ENCODE data around the gene PMVK. TPM values are rescaled to one million over a fixed set of nuclear protein-coding genes. Genes with fewer than 3 reads are reported as not detected.

Gene PMVK
- total RNA-seq, 1 experiment from 2014 or later = 26.8 TPM

- TF ChIP-seq, protein P1, sequence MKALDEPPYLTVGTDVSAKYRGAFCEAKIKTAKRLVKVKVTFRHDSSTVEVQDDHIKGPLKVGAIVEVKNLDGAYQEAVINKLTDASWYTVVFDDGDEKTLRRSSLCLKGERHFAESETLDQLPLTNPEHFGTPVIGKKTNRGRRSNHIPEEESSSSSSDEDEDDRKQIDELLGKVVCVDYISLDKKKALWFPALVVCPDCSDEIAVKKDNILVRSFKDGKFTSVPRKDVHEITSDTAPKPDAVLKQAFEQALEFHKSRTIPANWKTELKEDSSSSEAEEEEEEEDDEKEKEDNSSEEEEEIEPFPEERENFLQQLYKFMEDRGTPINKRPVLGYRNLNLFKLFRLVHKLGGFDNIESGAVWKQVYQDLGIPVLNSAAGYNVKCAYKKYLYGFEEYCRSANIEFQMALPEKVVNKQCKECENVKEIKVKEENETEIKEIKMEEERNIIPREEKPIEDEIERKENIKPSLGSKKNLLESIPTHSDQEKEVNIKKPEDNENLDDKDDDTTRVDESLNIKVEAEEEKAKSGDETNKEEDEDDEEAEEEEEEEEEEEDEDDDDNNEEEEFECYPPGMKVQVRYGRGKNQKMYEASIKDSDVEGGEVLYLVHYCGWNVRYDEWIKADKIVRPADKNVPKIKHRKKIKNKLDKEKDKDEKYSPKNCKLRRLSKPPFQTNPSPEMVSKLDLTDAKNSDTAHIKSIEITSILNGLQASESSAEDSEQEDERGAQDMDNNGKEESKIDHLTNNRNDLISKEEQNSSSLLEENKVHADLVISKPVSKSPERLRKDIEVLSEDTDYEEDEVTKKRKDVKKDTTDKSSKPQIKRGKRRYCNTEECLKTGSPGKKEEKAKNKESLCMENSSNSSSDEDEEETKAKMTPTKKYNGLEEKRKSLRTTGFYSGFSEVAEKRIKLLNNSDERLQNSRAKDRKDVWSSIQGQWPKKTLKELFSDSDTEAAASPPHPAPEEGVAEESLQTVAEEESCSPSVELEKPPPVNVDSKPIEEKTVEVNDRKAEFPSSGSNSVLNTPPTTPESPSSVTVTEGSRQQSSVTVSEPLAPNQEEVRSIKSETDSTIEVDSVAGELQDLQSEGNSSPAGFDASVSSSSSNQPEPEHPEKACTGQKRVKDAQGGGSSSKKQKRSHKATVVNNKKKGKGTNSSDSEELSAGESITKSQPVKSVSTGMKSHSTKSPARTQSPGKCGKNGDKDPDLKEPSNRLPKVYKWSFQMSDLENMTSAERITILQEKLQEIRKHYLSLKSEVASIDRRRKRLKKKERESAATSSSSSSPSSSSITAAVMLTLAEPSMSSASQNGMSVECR (CRISPR knock-in tag; IDR thresholded peaks at IDR 0.05; ENCODE audit: borderline replicate concordance) = no peak
- TF ChIP-seq OVOL2 (CRISPR knock-in tag; IDR thresholded peaks at IDR 0.05; ENCODE audit: borderline replicate concordance) = no peak
- TF ChIP-seq CBFB (CRISPR knock-in tag; IDR thresholded peaks at IDR 0.05; ENCODE audit: low read depth) = no peak
- TF ChIP-seq, protein P2, sequence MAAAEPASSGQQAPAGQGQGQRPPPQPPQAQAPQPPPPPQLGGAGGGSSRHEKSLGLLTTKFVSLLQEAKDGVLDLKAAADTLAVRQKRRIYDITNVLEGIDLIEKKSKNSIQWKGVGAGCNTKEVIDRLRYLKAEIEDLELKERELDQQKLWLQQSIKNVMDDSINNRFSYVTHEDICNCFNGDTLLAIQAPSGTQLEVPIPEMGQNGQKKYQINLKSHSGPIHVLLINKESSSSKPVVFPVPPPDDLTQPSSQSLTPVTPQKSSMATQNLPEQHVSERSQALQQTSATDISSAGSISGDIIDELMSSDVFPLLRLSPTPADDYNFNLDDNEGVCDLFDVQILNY (CRISPR knock-in tag; IDR thresholded peaks at IDR 0.05) = no peak
- no peak for TF ChIP-seq ZNF423 (CRISPR knock-in tag; IDR thresholded peaks at IDR 0.05)
- no peak for TF ChIP-seq FOXP1 (CRISPR knock-in tag; IDR thresholded peaks at IDR 0.05; ENCODE audit: borderline replicate concordance)
- no peak for TF ChIP-seq GTF2I (CRISPR knock-in tag; conservative IDR thresholded peaks at IDR 0.05)
- TF ChIP-seq KAT7 (CRISPR knock-in tag; IDR thresholded peaks at IDR 0.05; ENCODE audit: borderline replicate concordance) = no peak
These were observed 38.4 kb upstream of the PMVK start (continued) for GRCh38 chr1:154974808-154975408.

DNA sequence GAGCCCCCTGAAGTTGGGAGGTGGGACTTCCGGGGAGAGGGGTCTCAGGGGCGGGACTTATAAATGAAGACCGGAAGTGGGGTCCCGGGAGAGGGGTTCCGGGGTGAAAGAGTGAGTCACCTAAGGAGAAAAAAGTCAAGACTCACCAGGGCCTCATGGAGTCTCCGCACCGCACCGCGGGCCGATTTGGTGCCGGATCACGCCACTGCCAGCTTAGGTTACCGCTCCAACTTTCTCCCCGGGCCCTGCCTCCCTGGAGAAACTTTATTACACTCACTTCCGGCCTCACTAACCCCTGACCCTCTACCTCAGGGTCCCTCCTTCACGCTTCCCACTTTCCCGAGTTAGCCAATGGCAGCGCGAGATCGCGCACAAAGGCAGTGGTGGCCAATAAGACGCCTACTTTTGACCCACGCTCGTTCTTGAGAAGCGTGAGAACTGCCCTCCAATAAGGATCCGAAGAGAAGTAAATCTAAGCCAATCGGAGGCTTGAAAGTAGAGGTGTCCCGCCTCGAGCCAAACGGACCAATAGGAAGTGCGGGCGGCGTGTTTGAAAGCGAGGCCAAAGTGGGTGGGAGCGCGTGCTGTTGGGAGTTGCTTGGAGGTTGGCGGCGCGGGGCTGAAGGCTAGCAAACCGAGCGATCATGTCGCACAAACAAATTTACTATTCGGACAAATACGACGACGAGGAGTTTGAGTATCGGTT is 37.7 kb upstream of the PMVK start, which contains the start of gene CKS1B:
TSS of gene CKS1B (plus strand) at position 580 of the 706 bp plus-strand sequence. CDS start at position 645, 65 bp downstream.
- ATAC-seq = peak; percentile 62
- Mint-ChIP-seq H3K27ac (no peak within 1 kb of the TSS), H3K27me3 (ENCODE audit: low read depth) (no peaks in the 10 kb centered on the region), H3K9me3 (no peaks in the 10 kb centered on the region), H3K4me1 (peaks cover 28% of the 10 kb centered on the region), H3K36me3 (peaks cover 14% of the 10 kb centered on the region), H3K4me3 (no peak within 1 kb of the TSS)
- peak; percentile 96 for DNase-seq (ENCODE audit: low spot score)
- CTCF ChIA-PET = interaction anchor here (0.7 to 8.3 kb wide), 14 partner anchors 8 to 362 kb away, joined by 3 to 176 read pairs (median 12); partner anchors contain the start of genes EFNA4, FLAD1, LENEP and PBXIP1
- POLR2A ChIA-PET = interaction anchor here (0.7 to 7.3 kb wide), 14 partner anchors 9 to 199 kb away, joined by 3 to 176 read pairs (median 6); partner anchors contain the start of genes FLAD1, KCNN3, KRTCAP2 and LENEP
- peak; percentile 69 for TF ChIP-seq SP1 (CRISPR knock-in tag; conservative IDR thresholded peaks at IDR 0.05)
- TF ChIP-seq FOXK1 (CRISPR knock-in tag; IDR thresholded peaks at IDR 0.05) = peak; percentile 88
- TF ChIP-seq GABPB1 (CRISPR knock-in tag; IDR thresholded peaks at IDR 0.05) = peak; percentile 72
- peak; percentile 98 for TF ChIP-seq MYBL2 (CRISPR knock-in tag; IDR thresholded peaks at IDR 0.05)
- TF ChIP-seq ZSCAN18 (CRISPR knock-in tag; IDR thresholded peaks at IDR 0.05) = no peak
- TF ChIP-seq SMAD3 (CRISPR knock-in tag; IDR thresholded peaks at IDR 0.05; ENCODE audit: borderline replicate concordance) = peak; percentile 63
- peak; percentile 24 for TF ChIP-seq CREM (CRISPR knock-in tag; IDR thresholded peaks at IDR 0.05)
- peak; percentile 78 for TF ChIP-seq ETV6 (CRISPR knock-in tag; IDR thresholded peaks at IDR 0.05)
- TF ChIP-seq ZNF671 (CRISPR knock-in tag; IDR thresholded peaks at IDR 0.05) = no peak
- peak; percentile 58; the same call in 1 of the 2 replicates for TF ChIP-seq FOXP1 (CRISPR knock-in tag; IDR thresholded peaks at IDR 0.05; ENCODE audit: borderline replicate concordance)
- no peak for TF ChIP-seq ZNF512 (CRISPR knock-in tag; IDR thresholded peaks at IDR 0.05; ENCODE audit: borderline replicate concordance)
- TF ChIP-seq MAX (CRISPR knock-in tag; IDR thresholded peaks at IDR 0.05) = peak; percentile 93
- TF ChIP-seq ZNF281 (CRISPR knock-in tag; IDR thresholded peaks at IDR 0.05) = no peak
- TF ChIP-seq NFYB (CRISPR knock-in tag; conservative IDR thresholded peaks at IDR 0.05; ENCODE audit: low read depth) = peak; percentile 96
